Measurements from ENCODE around the gene SNIP1.
"Not testable (repeated sequence)": the region's sequence is repeated elsewhere in the genome, so short reads cannot be mapped to it uniquely, and the experiment has no call there.

SNIP1 gene

DNA sequence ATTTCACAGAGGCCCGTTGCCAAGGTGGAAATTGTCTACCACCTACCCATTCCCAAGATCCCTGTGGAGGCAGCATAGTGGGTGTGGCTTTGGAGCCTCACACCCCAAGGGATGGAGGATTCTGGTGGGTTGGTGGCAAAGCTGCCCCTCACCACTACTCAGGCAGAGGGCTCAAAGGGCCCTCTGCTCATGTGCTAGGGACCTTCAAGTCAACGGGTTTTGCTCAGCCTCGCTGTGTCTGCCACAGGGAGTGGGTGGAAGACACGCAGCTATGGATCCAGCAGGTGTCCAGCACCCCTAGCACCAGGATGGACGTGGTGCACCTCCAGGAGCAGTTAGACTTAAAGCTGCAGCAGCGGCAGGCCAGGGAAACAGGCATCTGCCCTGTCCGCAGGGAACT lies 5.0 kb upstream of the SNIP1 start:
- no peak for DNase-seq (ENCODE audit: low read depth, low spot score)

DNA sequence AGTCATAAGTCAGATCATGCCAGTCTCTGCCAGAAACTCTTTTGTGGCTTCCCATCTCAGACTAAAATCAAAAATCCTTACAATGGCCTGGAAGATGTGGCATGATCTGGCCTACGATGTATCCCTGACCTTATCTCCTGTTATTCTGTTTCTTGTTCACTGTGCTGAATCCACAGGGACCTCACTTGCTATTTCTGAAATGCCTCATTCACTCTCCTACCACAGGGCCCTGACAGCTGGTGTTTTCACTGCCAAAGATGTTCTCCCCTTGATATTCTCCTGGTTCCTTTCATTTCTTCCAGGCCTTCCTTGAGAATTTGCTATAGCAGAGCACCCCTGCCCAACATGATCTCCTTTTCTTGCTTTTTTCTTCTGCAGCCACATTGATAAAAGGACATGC lies 4.3 kb upstream of the SNIP1 start:
- DNase-seq (ENCODE audit: low read depth, low spot score): no peak

DNA sequence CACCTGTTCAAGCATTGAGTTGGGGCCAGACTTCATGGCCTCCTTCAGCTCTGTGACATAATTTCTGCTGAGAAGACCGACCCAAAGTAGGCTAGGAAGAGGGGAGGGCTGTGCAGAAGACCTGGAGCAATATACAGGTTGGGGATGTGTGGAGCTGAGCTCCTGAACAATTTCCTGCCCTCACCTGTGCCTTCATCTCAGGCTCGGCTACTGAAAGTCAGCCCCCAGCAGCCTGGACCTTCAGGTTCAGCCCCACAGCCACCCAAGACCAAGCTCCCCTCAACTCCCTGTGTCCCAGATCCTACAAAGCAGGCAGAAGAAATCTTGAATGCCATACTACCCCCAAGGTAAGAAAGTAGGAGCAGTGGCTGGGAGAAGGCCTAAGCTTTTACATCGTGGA lies 3.3 kb upstream of the SNIP1 start:
- no peak for DNase-seq (ENCODE audit: low read depth, low spot score)

DNA sequence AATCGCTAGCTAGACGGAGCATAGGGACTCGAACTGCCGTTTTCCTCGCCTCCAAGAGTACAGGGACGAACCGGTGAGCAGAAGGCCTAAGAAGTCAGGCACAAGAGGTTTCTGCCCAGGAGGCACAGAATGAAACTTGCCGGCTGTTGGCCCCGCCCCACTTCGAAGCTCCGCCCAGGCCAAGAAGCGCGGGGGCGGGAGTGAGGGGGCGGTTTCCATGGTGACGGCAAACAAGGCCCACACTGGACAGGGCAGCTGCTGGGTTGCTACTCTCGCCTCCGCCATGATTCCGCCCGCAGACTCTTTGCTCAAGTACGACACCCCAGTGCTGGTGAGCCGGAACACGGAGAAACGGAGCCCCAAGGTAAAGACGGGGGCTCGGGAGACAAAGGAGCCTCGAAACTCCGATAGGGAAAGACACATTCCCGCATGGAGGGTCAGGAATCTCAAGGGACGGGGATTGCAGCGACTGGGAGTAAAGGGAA lies 2.7 kb upstream of the SNIP1 start, which contains the start of gene DNALI1:
DNALI1 (plus strand) TSS at position 229 of the 485 bp plus-strand sequence; CDS start at position 284, 55 bp downstream.
- no peak for DNase-seq (ENCODE audit: low read depth, low spot score)

DNA sequence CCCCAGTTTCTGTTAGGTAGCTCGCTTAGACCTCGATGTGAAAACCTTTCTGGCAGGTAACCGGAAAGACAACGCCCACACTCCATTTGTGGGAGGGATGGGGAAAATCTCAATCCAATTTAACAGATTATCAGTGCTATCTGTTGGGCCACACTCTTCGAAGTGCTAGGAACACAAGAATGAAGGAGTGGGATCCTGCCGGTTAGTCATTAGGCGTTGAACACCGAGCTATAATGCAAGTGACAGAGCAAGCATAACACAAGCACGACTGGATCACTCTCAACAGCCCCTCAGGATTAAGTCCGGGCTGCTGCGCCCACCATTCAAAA lies 531 bp downstream of the SNIP1 start:
- DNase-seq (ENCODE audit: low read depth, low spot score): no peak

DNA sequence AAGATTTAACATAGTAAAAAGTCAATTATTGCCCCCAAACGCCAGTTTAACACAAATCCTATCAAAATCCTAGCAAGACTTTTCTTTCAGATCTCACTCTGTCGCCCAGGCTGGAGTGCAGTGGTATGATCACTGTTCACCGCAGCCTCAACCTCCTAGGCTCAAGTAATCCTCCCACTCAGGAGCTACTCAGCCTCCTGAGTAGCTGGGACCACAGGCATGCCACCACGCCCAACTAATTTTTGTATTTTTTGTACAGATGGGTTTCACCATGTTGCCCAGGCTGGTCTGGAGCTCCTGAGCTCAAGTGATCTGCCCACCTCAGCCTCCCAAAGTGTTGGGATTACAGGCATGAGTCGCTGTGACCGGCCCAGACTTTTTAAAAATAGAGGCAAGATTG lies 4.8 kb downstream of the SNIP1 start:
- DNase-seq (ENCODE audit: low read depth, low spot score): no peak

DNA sequence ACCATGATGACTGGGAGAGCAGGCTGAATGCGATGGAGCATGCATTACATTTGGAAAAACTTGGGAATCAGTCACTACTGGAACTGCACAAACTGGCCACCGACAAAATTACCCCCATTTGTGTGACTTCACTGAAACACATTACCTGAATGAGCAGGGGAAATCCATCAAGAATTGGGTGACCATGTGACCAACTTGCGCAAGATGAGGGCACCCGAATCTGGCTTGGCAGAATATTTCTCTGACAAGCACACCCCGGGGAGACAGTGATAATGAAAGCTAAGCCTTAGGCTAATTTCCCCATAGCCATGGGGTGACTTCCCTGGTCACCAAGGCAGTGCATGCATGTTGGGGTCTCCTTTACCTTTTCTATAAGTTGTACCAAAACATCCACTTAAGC lies 9.1 kb downstream of the SNIP1 start:
- no peak for DNase-seq (ENCODE audit: low read depth, low spot score)

DNA sequence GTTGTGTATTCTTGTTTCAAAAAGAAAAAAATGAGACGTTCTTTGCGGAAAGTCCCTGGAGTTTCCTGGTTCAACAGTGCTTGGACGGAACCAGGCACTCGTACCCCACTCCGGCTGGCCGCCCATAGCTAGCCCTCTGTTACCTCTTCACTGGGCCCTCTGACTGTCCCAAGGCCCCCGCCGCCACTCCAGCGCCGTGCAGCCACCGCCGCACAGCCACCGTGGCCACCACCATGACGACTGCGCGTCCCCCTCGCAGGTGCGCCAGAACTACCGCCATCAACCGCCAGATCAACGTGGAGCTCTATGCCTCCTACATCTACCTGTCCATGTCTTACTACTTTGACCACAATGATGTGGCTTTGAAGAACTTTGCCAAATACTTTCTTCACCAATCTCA lies 9.6 kb downstream of the SNIP1 start:
- DNase-seq (ENCODE audit: low read depth, low spot score): no peak

DNA sequence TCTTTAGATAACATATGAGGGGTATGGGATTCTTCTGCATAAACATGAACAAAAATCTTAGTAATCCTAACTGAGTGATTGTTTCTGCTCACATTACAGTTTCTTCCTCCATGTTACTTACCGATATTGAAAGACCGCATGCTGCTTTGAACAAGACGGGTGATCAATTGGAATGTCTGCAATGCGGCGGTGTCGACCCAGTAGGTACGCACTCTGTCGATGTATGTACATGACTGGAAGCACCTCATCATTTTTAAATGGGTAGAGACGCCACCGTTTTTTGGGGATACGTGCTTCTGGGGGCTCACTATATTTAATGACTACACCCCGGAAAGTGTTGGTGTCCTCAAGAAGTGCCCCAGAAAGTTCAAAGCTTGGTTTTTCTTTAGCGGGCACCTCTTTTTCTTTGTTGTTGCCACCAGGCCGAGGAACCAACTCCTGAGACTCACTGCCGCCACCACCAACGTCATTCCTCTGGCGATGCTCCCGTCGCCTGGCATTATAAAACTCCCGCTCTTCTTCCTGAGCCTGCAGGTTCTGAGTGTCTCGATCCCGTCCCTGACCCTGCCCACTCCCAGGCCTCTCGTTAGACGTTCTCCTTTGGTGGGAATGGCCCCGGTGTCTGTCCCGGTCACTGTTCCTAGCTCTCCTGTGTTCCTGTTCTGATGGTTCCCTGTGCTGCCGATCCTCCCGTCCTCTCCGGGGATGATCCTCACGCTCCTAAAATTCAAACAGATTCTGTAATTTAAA lies 13.9 kb downstream of the SNIP1 start:
- DNase-seq (ENCODE audit: low read depth, low spot score): no peak

DNA sequence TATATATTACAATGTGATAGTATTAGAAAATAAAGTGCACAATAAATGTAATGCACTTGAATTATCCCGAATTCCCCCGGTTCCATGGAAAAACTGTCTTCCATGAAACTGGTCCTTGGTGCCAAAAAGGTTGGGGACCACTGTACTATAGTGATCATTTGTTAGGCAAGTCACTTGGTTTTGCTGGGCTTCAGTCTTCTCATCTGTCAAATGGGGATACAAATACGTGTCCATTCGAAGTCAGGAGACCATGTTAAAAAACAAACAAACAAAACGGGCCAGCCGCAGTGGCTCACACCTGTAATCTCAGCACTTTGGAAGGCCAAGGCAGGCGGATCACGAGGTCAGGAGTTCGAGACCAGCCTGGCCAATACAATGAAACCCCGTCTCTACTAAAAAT lies 14.9 kb downstream of the SNIP1 start:
- DNase-seq (ENCODE audit: low read depth, low spot score): not testable (repeated sequence)

DNA sequence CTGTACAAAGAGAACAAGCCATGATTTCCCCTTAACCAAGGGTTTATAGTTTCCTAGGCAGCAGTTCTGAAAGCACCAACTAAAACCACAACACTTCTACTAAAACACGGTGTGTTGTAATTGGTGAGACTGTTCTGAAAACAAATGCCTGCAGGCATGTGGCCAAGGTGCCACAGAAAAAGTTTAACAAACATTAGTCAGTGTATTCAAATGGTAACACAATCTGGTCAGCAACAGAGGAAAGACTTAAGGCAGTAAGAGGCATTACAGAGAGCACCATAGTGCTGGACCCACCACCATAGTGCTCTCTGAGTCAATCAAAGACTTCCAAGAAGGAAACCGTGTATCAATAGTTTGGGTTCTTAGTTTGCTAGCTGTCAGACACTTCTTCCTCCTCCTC lies 16.7 kb downstream of the SNIP1 start:
- DNase-seq (ENCODE audit: low read depth, low spot score): no peak

DNA sequence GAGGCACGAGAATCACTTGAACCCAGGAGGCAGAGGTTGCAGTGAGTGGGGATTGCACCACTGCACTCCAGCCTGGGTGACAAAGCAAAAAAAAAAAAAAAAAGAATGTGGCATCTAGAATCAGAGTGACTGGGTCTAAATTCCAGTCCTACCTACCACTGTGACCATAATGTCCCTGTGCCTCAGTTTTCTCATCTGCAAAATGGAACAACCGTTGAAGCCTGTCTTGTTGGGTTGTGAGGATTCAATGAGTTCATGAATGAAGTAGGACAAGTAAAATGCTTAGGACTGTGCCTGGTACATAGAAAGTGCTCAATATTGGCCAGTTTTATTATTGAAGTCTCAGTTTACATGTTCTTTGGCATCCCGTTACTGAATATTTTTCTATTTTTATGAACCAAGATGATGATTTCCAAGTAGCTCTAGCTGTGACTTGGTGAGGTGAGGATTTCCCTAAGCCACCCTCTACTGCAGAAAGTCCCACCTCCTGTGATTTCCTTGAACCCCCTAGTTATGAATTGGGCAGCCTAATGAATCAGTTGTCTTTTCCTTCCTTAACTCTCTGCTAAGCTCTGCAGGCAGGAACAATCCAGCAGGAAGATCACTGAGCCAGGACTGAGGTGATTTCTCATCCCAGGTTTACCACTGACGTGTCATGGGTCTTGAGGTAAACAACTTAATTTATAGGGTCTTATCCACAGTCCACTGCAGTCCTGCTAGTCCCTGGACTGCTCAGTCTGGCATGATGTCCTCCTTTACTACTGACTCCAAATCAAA lies 20.6 kb downstream of the SNIP1 start:
- no peak for DNase-seq (ENCODE audit: low read depth, low spot score)

DNA sequence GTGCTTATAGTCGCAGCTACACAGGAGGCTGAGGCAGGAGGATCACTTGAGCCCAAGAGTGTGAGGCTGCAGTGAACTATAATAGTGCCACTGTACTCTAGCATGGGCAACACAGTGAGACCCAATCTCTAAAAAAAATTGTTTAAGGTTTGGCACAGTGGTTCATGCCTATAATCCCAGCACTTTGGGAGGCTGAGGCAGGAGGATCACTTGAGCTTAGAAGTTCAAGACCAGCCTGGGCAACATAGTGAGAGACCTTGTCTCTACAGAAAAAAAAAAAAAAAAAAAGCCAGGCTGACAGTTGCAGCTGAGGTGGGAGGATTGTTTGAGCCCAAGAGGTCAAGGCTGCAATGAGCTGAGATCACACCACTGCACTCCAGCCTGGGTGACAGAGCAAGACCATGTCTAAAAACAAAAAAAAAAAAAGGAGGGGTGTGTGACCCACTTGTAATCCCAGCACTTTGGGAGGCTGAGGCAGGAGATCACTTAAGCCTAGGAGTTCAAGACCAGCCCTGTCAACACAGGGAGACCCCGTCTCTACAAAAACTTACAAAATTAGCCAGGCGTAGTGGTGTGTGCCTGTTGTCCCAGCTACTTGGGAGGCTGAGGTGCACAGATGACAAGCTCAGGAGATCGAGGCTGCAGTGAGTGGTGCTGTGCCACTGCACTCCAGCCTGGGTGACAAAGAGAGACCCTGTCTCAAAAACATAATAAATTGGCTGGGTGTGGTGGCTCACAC lies 21.5 kb downstream of the SNIP1 start:
- not testable (repeated sequence) for DNase-seq (ENCODE audit: low read depth, low spot score)

DNA sequence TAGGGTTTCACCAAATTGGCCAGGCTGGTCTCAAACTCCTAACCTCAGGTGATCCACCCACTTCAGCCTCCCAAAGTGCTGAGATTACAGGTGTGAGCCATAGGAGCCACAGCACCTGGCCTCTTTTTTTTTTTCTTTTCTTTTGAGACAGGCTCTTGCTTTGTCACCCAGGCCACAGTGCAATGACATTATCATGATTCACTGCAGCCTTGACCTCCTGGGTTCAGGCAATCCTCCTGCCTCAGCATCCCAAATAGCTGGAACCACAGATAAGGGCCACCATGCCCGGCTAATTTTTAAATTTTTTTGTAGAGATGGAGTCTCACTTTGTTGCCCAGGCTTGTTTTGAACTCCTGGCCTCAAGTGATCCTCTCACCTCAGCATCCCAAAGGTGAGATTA lies 24.2 kb downstream of the SNIP1 start:
- DNase-seq (ENCODE audit: low read depth, low spot score): not testable (repeated sequence)

DNA sequence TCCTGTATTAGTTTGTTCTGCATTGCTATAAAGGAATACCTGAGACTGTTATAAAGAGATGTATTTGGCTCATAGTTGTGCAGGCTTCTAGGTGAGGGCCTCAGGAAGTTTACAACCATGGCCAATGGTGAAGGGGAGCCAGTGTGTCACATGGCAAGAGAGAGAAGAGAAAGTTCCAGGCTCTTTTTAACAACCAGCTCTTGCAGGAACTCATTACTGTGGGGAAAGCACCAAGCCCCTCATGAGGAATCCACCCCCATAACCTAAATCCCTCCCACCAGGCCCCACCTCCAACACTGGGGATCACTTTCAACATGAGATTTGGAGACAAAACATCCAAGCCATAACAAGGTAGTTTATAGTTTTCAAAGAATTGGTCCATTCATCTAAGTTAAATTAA lies 34.5 kb downstream of the SNIP1 start:
- DNase-seq (ENCODE audit: low read depth, low spot score): no peak

DNA sequence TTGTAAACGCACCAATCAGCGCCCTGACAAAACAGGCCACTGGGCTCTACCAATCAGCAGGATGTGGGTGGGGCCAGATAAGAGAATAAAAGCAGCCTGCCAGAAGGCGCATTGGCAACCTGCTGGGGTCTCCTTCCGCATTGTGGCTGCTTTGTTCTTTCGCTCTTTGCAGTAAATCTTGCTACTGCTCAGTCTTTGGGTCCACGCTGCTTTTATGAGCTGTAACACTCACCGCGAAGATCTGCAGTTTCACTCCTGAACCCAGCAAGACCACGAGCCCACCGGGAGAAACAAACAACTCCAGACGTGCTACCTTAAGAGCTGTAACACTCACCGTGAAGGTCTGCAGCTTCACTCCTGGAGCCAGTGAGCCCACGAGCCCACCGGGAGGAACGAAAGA lies 35.2 kb downstream of the SNIP1 start:
- peak; percentile 25 for DNase-seq (ENCODE audit: low read depth, low spot score)

DNA sequence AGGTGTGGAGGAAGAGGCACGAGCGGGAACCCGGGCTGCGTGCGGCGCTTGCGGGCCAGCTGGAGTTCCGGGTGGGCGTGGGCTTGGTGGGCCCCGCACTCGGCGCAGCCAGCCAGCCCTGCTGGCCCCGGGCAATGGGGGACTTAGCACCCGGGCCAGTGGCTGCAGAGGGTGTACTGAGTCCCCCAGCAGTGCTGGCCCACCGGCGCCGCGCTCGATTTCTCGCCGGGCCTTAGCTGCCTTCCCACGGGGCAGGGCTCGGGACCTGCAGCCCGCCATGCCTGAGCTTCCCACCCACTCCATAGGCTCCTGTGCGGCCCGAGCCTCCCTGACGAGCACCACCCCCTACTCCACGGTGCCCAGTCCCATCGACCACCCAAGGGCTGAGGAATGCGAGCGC lies 35.9 kb downstream of the SNIP1 start:
- DNase-seq (ENCODE audit: low read depth, low spot score): not testable (repeated sequence)

DNA sequence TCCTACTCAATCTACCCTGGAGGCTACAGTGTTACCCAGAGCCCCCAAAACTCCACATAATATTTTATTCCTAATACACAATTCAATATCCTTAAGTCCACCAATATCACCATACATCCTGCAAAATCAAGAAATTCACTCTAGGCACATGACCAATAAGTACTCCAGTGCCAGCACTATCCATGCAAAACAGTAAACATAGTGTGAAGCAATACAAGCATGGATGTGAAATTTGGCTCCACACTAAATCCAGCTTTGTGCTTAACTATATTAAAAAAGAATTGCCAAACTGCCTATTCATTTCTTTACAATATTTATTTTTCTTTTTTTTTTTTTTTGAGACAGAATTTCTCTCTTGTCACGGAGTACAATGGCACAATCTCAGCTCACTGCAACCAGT lies 36.5 kb downstream of the SNIP1 start:
- DNase-seq (ENCODE audit: low read depth, low spot score): no peak

DNA sequence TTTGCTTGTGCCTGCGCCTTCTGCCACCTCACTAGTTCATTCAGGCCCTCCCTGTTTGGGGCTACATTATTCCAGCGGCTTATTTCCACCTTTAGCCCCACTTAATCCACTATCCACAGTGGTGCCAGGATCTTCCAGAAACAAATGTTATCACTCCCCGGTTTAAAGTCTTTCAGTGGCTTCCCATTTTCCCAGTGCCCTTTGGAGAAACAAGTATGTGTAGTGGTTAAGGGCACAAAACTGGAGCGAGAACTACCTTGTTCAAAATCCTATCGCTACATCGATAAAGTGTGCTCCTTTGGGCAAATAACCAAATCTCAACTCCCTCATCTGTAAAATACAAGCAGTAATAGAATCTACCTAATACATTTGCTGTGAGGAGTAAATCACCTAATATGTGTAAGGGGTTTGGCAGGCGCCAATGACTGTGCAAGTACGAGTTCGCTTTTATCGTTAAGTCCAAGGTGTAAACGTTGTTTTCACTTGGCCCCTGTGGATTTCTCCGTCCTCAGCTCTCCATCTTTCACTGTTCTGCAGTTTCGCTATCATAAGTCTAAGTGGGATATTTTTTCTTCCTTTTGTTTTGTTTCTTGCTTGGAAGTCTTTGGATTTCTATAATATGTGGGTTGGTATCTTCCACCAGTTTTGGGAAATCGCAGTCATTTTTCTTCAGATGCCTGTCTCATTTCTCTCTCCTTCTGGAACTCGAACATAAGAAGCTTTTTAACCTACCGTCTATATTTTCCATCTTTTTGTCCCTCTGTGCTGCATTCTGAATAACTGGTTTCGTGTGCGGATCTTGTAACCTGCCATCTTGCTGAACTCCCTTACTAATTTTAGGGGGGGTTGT lies 38.7 kb downstream of the SNIP1 start:
- DNase-seq (ENCODE audit: low read depth, low spot score): no peak

DNA sequence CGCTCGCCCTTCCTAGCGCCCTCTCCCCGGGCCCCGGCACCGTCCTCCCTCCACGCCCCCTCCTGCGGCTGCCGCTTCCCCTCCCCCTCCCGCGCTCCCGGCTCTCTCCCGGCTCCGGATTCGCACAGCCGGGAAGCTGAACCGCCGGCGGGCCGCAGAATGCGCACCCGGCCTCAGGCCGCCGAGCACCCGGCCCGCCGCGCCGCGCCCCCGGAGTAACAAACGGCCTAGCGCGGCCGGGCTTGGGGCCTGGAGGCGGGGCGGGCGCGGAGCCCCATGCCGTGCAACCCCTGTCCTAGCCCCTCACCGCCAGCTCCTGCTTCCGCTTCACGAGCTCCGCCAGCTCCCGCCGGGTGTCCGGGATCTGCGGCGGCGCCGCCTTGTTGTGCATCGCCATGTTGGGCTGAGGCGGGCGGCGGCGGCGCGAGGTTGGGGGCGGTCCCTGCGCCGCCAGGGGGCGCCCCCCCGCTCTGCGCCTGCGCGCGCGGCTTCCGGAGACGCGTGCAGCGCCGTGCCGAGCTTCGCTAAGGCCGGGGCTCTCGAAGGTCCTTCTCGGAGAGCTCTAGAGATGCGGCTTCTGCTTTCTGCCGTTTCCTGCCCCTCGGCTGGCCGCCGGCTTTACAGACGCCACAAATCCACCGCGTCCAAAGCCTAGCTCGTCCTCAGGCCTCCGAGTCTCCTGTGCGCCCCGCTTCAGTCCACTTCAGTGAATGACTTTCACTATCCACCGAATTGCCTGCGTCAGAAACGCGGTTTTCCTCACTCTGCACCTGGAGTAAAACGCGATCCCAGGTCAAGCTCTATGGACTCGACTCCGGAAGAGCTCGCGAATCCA lies 39.5 kb downstream of the SNIP1 start, which contains the start of gene MEAF6:
MEAF6 (minus strand) TSS at position 417 of the 835 bp plus-strand sequence; CDS start at position 397, 20 bp downstream.
- peak; percentile 68 for DNase-seq (ENCODE audit: low read depth, low spot score)
